Effector CD8-positive, alpha-beta T cell (primary cell): ENCODE measurements around the gene ANKRD26.
"Not testable (repeated sequence)": the region's sequence is repeated elsewhere in the genome, so short reads cannot be mapped to it uniquely, and the experiment has no call there.

Source experiments
- DNase-seq: peaks from one replicate; lab custom pipeline; 2025; lab: John Stamatoyannopoulos, UW
- total RNA-seq, 4 experiments: gene quantifications; one replicate each; lab custom pipeline; 2026; lab: John Stamatoyannopoulos, UW

ANKRD26 gene
- 21.3 to 48.3 (median 42.8) reads per million in 4 experiments for total RNA-seq

- DNase-seq: peak; percentile 96
Measured at GRCh38 chr10:27099916-27100812, at the start of gene ANKRD26. TSS of gene ANKRD26 (minus strand) at chr10:27100494. CDS start at chr10:27100326, 168 bp downstream.

GRCh38 chr10:27147701-27148100, 47.4 kb upstream of the ANKRD26 start:
- no peak for DNase-seq

DNA sequence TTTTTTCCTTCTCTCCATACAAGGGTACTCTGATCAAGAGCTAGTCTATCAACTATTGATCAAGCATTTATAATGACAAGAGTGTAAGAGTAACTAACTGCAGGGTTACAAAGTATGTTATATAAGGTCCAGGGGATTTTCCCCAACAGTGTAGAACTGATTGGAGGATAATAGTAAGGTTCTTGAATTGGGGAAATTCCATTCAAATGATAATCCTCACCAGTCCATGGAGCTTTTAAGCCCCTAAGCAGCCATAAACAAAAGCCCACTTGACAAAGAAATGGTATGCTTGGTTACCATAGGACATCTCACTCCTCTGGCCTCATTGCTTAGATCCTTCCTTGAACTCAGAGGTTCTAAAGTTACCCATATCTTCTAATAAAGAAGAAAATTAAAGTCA, 45.6 kb upstream of the ANKRD26 start:
- DNase-seq: no peak

GRCh38 chr10:27143686-27144085, 43.4 kb upstream of the ANKRD26 start:
- no peak for DNase-seq

DNA sequence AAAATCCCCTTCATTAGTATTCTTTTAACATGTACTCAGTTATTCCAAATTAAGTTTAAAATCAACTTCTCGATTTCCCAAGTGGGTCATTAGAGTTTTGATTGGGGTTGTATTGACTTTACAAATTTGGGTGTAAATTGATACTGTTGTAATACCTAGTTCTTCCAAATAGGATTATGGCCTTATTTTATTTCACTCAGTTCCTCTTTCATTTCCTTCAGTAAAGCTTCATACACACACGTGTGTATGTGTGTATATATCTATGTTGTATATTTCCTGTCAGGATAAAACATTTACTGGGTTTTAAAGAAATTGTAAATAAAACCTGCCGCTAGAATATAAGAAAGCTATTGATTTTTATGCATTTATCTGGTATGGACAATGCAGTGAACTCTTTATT, 38.0 kb upstream of the ANKRD26 start:
- DNase-seq: no peak

GRCh38 chr10:27134371-27134770, 34.1 kb upstream of the ANKRD26 start:
- no peak for DNase-seq

DNA sequence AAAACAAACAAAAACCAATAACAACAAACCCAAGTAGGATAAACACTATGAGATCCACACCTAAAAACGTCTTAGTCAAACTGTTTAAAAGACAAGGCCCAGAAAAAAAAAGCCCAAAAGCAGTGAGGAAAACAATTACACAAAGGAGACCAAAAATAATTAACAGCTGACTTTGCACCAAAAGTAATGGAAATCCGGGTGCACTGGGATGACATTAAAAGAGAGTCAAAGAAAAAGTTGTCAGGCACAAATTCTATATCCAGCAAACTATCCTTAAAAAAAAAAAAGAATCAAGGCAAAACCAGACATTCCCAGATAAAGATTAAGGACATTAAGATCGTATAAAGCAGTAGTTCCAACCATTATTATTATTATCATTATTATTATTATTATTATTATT, 7.9 kb upstream of the ANKRD26 start:
- DNase-seq: no peak

DNA sequence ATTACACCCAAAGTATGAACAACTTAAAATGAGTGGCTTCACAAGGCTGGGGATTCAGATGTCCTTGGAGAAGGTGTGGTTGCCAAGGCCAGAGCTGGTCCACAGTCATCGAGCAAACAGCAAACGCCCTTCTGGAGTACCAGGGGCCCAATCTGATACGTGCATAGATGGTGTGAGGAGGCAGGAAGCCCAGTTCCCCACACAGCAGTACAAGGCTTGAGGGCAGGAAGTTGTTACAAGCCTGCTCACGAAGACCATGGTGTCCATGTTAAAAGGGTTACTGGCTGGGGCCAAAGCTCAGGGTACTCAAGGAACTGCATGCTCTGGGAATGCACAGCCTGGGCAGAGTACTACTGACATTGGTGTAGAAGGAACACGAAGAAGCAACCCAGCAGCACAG, 4.6 kb upstream of the ANKRD26 start:
- DNase-seq: no peak

DNA sequence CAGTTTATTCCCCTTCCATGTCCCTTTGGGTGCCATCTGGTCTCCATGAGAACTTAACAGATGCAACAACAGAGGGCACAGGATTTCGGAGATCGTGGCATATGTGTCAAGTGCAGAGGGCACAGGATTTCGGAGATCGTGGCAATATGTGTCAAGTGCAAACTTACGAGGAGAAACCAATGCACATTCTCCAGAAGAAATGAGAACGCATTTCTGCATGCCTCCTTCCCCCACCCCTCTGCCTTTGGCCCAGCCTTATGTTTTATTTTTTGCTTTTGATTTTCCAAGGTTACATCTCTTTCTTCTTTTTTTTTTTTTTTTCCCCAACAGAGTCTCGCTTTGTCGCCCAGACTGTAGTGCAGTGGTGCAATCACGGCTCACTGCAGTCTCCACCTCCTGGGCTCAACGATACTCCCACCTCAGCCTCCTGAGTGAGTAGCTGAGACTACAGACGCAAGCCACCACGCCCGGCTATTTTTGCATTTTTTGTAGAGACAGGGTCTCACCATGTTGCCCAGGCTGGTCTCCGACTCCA, 586 bp upstream of the ANKRD26 start:
- peak; percentile 8 for DNase-seq

- DNase-seq: no peak
Measured at GRCh38 chr10:27099448-27099847, 846 bp downstream of the ANKRD26 start.

DNA sequence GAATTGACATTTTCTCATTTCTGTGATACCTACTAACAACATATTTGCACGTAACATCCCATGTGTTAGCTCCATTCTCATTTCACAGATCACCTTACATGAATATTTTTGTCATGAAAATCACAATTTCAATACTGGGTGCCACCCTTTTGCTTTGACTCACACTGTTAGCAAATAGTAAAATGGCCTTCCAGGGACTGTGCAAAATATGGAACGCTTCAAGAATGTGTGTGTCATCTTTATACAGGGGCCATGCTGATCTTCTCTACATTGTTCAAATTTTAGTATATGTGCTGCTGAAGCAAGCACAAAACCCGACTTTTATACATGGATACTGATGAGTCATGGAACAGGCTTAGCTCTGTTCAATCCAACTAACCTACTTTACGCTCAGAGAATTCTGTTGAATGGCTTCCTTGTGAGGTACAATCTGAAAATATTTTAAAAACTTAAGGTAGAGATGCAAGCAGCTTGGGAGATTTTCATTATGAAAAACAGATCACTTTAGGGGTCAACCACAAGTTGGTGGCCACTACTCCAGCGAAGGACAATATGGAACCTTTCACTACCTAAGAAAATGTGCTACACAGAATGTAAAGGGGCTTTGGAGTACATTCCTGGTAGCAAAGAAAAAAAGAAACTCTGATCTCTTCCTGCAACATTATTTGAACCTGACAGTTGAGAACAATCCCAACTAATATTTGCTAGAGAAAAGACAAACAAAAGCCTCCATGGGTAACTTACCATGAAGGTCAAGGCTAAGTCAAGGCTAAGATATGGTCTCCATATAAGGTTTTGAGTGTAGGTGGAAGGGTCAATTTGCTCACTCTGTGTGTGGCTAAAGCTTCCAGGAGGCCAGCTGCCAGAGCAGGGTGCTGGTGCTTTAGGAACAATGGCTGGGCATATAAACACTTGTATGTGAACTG, 11.9 kb downstream of the ANKRD26 start:
- no peak for DNase-seq

DNA sequence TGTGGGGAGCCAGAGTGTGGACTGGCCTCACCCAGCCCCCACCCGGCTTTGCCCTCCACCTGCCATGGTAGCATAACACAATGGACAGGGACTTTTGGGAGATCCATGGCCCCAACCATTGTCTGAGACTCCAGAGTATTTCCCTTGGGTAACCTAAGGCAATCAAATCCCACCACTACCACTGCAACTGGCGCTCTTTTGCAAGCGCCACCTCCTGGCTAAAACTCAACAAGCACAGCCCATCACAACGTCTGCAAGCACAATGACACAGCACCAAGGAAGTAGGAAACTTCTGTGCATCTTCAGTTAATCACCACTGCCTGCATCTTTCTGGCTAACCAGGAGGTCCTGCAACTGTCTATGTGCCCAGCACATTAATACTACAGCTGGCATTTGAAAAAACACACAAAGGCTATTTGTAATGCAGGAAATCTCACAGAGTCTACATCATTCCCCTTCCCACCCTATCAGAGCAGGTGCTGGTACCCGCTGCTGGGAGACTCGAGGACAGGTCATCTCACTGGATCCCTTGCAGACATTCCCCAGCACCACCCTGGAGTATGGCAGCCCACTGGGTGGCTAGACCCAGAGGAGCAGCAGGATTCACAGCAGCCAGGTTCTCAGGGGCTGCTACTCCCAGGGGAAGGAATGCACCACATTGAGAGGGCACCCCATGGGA, 27.7 kb downstream of the ANKRD26 start:
- DNase-seq: no peak

GRCh38 chr10:27068217-27068891, 31.9 kb downstream of the ANKRD26 start:
- no peak for DNase-seq

GRCh38 chr10:27065084-27065483, 35.2 kb downstream of the ANKRD26 start:
- DNase-seq: no peak

DNA sequence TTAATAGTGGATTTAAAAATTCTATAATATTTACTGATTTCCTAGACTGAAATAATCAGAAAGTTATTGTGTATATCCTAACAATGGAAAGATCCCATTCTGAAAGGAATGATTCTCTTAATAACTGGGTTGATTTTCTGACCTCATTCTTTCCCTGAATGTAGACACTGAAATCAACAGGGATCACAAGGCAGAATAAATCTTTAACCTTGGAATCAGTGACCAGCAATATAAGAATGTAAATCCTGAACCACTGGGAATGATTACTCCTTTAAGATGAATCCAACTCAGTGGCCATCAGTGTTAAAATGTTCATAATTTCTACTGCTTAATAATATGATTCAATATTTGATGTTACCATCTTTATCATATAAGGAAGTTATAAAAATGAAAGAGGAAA, 47.6 kb downstream of the ANKRD26 start:
- no peak for DNase-seq

DNA sequence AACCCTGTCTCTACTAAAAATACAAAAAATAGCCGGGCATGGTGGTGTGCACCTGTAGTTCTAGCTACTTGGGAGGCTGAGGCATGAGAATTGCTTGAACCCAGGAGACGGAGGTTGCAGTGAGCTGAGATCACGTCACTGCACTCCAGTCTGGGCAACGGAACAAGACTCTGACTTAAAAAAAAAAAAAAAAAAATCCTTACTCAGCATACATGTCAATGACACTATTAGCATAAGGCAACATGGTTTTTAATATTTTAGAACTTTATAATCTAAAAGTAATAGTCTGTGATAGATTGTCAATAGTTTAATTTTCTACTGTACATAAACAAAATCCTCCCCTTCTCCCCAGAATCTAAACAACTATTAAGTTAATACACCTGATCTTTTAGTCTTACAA, 55.0 kb downstream of the ANKRD26 start:
- DNase-seq: not testable (repeated sequence)

GRCh38 chr10:27041196-27041595, 59.1 kb downstream of the ANKRD26 start:
- DNase-seq: no peak

GRCh38 chr10:27038168-27038567, 62.1 kb downstream of the ANKRD26 start:
- DNase-seq: no peak

DNA sequence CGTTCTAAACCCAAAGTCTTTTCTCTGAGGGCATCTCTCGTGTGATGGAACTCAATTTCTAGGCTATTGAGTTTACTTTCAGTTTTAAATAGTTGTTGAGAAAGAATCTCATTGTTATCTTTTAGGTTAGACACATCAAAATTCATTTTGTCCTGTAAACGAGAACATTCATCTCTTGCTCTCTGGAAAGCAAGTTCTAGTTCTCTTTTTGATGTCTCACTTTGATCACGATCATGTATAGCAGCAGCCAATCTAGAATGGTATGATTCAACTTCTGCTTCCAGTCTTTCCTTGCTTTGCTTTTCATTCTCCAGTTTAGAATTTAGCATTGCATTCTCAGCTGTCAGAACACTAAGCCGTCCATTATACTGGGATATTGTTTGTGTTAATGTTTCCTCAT, 65.1 kb downstream of the ANKRD26 start:
- no peak for DNase-seq

DNA sequence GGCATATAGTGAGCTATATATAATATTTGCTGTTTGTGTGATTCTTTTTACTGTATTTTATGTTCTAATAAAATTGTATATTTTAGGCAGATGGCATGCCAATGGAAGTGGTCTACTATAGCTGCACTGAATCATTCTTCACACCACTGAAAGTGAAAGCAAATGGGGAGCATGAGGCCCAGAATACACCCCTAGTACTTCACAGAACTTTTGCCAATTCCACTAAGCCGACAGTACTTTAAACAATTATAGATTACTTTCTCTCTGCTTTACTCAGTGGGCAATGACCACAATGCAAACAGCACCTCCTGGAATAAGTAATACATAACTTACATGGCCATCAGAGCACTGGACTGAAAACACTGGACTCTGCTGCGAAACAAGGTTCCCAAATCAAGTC, 70.2 kb downstream of the ANKRD26 start:
- DNase-seq: no peak

- no peak for DNase-seq
Measured at GRCh38 chr10:27022048-27022447, 78.2 kb downstream of the ANKRD26 start.
